K562 (cell line): ENCODE results near the gene WDPCP. TPM values are rescaled to one million over a fixed set of nuclear protein-coding genes. Genes with fewer than 3 reads are reported as not detected.
A peak's percentile ranks its signal among the peaks of the same experiment; 100 is the strongest.

Source experiments
- ATAC-seq: fragments of 200-7000 bp; cut with Tn5 transposase; 3 replicates; pipeline ENCODE4 v1.9.1; 2020; ENCODE audit warnings: moderate library complexity
- BruUV-seq: library from RNA; stranded (reverse); fragments of 400-500 nt; replicated peaks from 2 replicates; lab custom pipeline; 2021; lab: Mats Ljungman, UMichigan
- CTCF ChIA-PET: fragments of 300-600 bp; formaldehyde crosslinking; extraction: SDS; loops from one replicate; lab custom pipeline; 2021; ENCODE audit warnings: low intra/inter-chr PET ratio; lab: Yijun Ruan, JAX
- POLR2A ChIA-PET: fragments of 300-600, 350-650 bp; sonication (Branson Sonifier 250); formaldehyde crosslinking; extraction: SDS; loops from one replicate; lab custom pipeline; 2021; ENCODE audit warnings: antibody characterized with exemption, inconsistent platforms; lab: Yijun Ruan, JAX
- DNase-seq, 4 experiments: peaks; one replicate each; pipeline versions ENCODE4 v3.0.0 to v3.0.0-alpha.2; 2011 to 2018; ENCODE audit warnings: low spot score in 3 of 4, mixed read lengths in 3 of 4; ENCODE audit errors: extremely low read depth in 1 of 4
- FAIRE-seq: peaks from 2 replicates; lab custom pipeline; 2011; peaks lifted over from hg19 to GRCh38; lab: Jason Lieb, UNC
- H2AFZ ChIP-seq: 2 replicates; pipeline ENCODE4 v1.6.0; 2011; ENCODE audit warnings: low read depth, low read length, control low read depth, inconsistent platforms
- H3K27ac ChIP-seq: fragments of 200-600 bp; 3 replicates; pipeline ENCODE4 v1.8.0; 2011; ENCODE audit warnings: low read depth, mild to moderate bottlenecking, control low read depth, inconsistent platforms, low read length, moderate library complexity, mixed read lengths; ENCODE audit errors: extremely low read depth
- H3K27me3 ChIP-seq, 2 experiments: fragments of 300-600 bp in 1 of 2; 2 replicates in 1 of 2; 3 replicates in 1 of 2; pipeline versions ENCODE4 v1.6.0 to v1.8.0; 2011; ENCODE audit warnings: inconsistent platforms in 2 of 2, low read length in 2 of 2, mild to moderate bottlenecking in 1 of 2, mixed read lengths in 1 of 2, moderate library complexity in 1 of 2; ENCODE audit not compliant: control insufficient read depth in 2 of 2, insufficient read depth in 2 of 2
- H3K36me3 ChIP-seq: fragments of 300-600 bp; 3 replicates; pipeline ENCODE4 v1.8.0; 2011; ENCODE audit warnings: mild to moderate bottlenecking, low read length, inconsistent platforms; ENCODE audit not compliant: control insufficient read depth, insufficient read depth
- H3K4me1 ChIP-seq, 2 experiments: fragments of 200-600 bp in 1 of 2; replicated peaks in 1 of 2; 2 replicates in 1 of 2; 3 replicates in 1 of 2; pipeline versions ENCODE4 v1.5.1 to v1.8.0; 2011; ENCODE audit warnings: inconsistent platforms in 2 of 2, low read length in 2 of 2, mild to moderate bottlenecking in 1 of 2, mixed read lengths in 1 of 2, moderate library complexity in 1 of 2; ENCODE audit not compliant: control insufficient read depth in 2 of 2, insufficient read depth in 2 of 2
- H3K4me2 ChIP-seq: 2 replicates; pipeline ENCODE4 v1.6.1; 2011; ENCODE audit warnings: low read length, control low read depth, inconsistent platforms, mixed read lengths; ENCODE audit not compliant: insufficient read depth
- H3K4me3 ChIP-seq: fragments of 200-600 bp; sonication (generic), shearing (Covaris generic); 2 replicates; pipeline ENCODE4 v1.5.1; 2016; ENCODE audit warnings: control low read depth, inconsistent platforms
- H3K79me2 ChIP-seq: fragments of 200-600 bp; 3 replicates; pipeline ENCODE4 v1.8.0; 2011; ENCODE audit warnings: low read length, inconsistent platforms; ENCODE audit not compliant: control insufficient read depth, insufficient read depth
- H3K9ac ChIP-seq, 2 experiments: 2 replicates each; pipeline versions ENCODE4 v1.6.0 to v1.6.1; 2011; ENCODE audit warnings: low read depth in 2 of 2, low read length in 2 of 2, control low read depth in 1 of 2, inconsistent platforms in 1 of 2, mild to moderate bottlenecking in 1 of 2, mixed read lengths in 1 of 2; ENCODE audit not compliant: insufficient read depth in 1 of 2
- H3K9me1 ChIP-seq: one replicate; pipeline ENCODE4 v1.6.0; 2011; ENCODE audit warnings: inconsistent platforms, mild to moderate bottlenecking, low read length, moderate library complexity; ENCODE audit not compliant: control insufficient read depth, insufficient read depth
- H3K9me3 ChIP-seq: replicated peaks from 2 replicates; pipeline ENCODE4 v1.5.1; 2011; ENCODE audit warnings: low read depth, low read length, inconsistent platforms; ENCODE audit not compliant: control insufficient read depth, insufficient read depth
- H4K20me1 ChIP-seq: replicated peaks from 2 replicates; pipeline ENCODE4 v1.6.1; 2011; ENCODE audit warnings: low read length, inconsistent platforms, mixed read lengths; ENCODE audit not compliant: control insufficient read depth, insufficient read depth
- BRD9 ChIP-seq: fragments of 450-650 bp; IDR thresholded peaks from 2 replicates; pipeline ENCODE4 v1.6.1; 2018; ENCODE audit warnings: low read depth; ENCODE audit not compliant: partially characterized antibody
- CBX3 ChIP-seq, 2 experiments: IDR thresholded peaks; 1 replicate in 1 of 2; 2 replicates in 1 of 2; pipeline ENCODE4 v1.6.1; 2012; ENCODE audit warnings: inconsistent platforms in 2 of 2, low read length in 2 of 2, borderline replicate concordance in 1 of 2, control low read depth in 1 of 2
- CBX8 ChIP-seq: fragments of 200-600 bp; sonication (generic); IDR thresholded peaks from 2 replicates; pipeline ENCODE4 v1.6.1; 2012; ENCODE audit warnings: borderline replicate concordance, mixed run types, low read depth, mild to moderate bottlenecking, moderate library complexity, mixed read lengths, low read length, control low read depth, inconsistent platforms; ENCODE audit not compliant: poor library complexity, severe bottlenecking; ENCODE audit errors: extremely low read depth
- CC2D1A ChIP-seq: fragments of 450-650 bp; IDR thresholded peaks from 2 replicates; pipeline ENCODE4 v1.6.1; 2017; ENCODE audit warnings: mild to moderate bottlenecking
- CHD4 ChIP-seq: fragments of 200-600 bp; sonication (generic); IDR thresholded peaks from 3 replicates; pipeline ENCODE4 v1.6.1; 2012; ENCODE audit warnings: low read depth, mild to moderate bottlenecking, mixed read lengths, low read length, inconsistent platforms; ENCODE audit not compliant: insufficient read depth, insufficient replicate concordance, poor library complexity, severe bottlenecking
- GABPB1 ChIP-seq: sonication (generic); formaldehyde crosslinking; IDR thresholded peaks from 2 replicates; pipeline ENCODE4 v1.8.0; 2022; ENCODE audit warnings: mild to moderate bottlenecking, missing genetic modification reagents
- KLF10 ChIP-seq: fragments of 250-450 bp; sonication (Bioruptor Pico); IDR thresholded peaks from 2 replicates; pipeline ENCODE4 v1.6.1; 2021; ENCODE audit warnings: matching md5 sums
- MAFF ChIP-seq: IDR thresholded peaks from 2 replicates; pipeline ENCODE4 v1.6.1; 2012; ENCODE audit warnings: low read length, improper control_type of control experiment
- MXI1 ChIP-seq: IDR thresholded peaks from 2 replicates; pipeline ENCODE4 v1.6.1; 2011; ENCODE audit warnings: low read depth, mild to moderate bottlenecking, improper control_type of control experiment, low read length
- NCOA1 ChIP-seq: fragments of 450-650 bp; IDR thresholded peaks from 2 replicates; pipeline ENCODE4 v1.6.1; 2016; ENCODE audit warnings: low read depth
- POLR2G ChIP-seq: fragments of 200-400 bp; formaldehyde crosslinking; IDR thresholded peaks from 2 replicates; pipeline ENCODE4 v1.6.1; 2017; ENCODE audit warnings: low read depth, mild to moderate bottlenecking, antibody characterized with exemption, low read length, moderate library complexity
- PPARD ChIP-seq: fragments of 250-450 bp; sonication (Bioruptor Pico); IDR thresholded peaks from 2 replicates; pipeline ENCODE4 v1.8.0; 2022; ENCODE audit warnings: inconsistent platforms, mild to moderate bottlenecking, moderate library complexity
- RBBP5 ChIP-seq: fragments of 200-600 bp; sonication (generic); IDR thresholded peaks from 2 replicates; pipeline ENCODE4 v1.6.1; 2012; ENCODE audit warnings: borderline replicate concordance, mild to moderate bottlenecking, low read length, control low read depth, inconsistent platforms; ENCODE audit not compliant: insufficient read depth, poor library complexity, severe bottlenecking
- ZEB2 ChIP-seq: fragments of 450-650 bp; IDR thresholded peaks from 2 replicates; pipeline ENCODE4 v1.6.1; 2016
- ZKSCAN1 ChIP-seq: fragments of 150-350 bp; IDR thresholded peaks from 2 replicates; pipeline ENCODE4 v1.6.1; 2016; ENCODE audit warnings: low read depth, low read length
- ZKSCAN3 ChIP-seq: fragments of 250-450 bp; sonication (Bioruptor Pico); IDR thresholded peaks from 2 replicates; pipeline ENCODE4 v1.4.0; 2020
- ZSCAN29 ChIP-seq: fragments of 450-650 bp; IDR thresholded peaks from 2 replicates; pipeline ENCODE4 v1.6.1; 2017
- WGBS: fragments of 100-300 bp; shearing (Covaris generic); methylation state at CpG from one replicate; pipeline ENCODE4 v1.1.6; 2016; ENCODE audit warnings: low coverage, mixed read lengths; ENCODE audit not compliant: insufficient coverage; ENCODE audit errors: missing lambda C conversion rate; 5-methylcytosine and 5-hydroxymethylcytosine counted together
- in situ Hi-C: fragments of 300-500 bp; cut with MboI; formaldehyde crosslinking; loops from 4 replicates; pipeline ENCODE4 v1.15.0; 2018; ENCODE audit warnings: inconsistent platforms, mixed read lengths
- intact Hi-C: fragments of 100-400 bp; cut with micrococcal nuclease; formaldehyde crosslinking; loops from 2 replicates; pipeline ENCODE4 v1.14.2; 2022
- polyA plus RNA-seq, 8 experiments: library from polyadenylated mRNA; depleted of rRNA in 4 of 8; stranded (reverse) in 5 of 8; unstranded in 3 of 8; fragments of >200 nt; fragmentation: Nextera tagmentation in 2 of 8; fragmentation: Illumina TruSeq in 1 of 8; extraction: Ambion mirVana in 2 of 8; extraction: Trizol in 1 of 8; gene quantifications; 2 replicates each; pipeline versions ENCODE4 v1.2.1 to v1.2.3, GENCODE V29; 2011 to 2014; ENCODE audit warnings: inconsistent platforms in 1 of 8, missing spikeins in 1 of 8
- total RNA-seq, 7 experiments: library from RNA; depleted of rRNA in 6 of 7; stranded (reverse); fragments of >200 nt in 6 of 7; fragmentation: Illumina TruSeq in 2 of 7; extraction: Trizol in 2 of 7; gene quantifications; 2 replicates each; pipeline versions ENCODE4 v1.2.1 to v1.2.3, GENCODE V29; 2011 to 2021; ENCODE audit warnings: low replicate concordance in 1 of 7
- TF ChIP-seq, protein P1 (sequence below): IDR thresholded peaks from 2 replicates; pipeline ENCODE4 v1.6.1; 2011; ENCODE audit not compliant: insufficient read length; ENCODE audit errors: extremely low read depth
- TF ChIP-seq, protein P2 (sequence below): sonication (generic); formaldehyde crosslinking; IDR thresholded peaks from 2 replicates; pipeline ENCODE4 v1.8.0; 2022; ENCODE audit warnings: missing genetic modification reagents, mild to moderate bottlenecking, borderline replicate concordance
- TF ChIP-seq, protein P3 (sequence below): fragments of 250-450 bp; sonication (Bioruptor Pico); IDR thresholded peaks from 2 replicates; pipeline ENCODE4 v1.8.0; 2022; ENCODE audit warnings: inconsistent platforms, mild to moderate bottlenecking, moderate library complexity, borderline replicate concordance

Gene WDPCP
- total and polyA plus RNA-seq, 9 of the 15 experiments (the other 6 are each of a cell fraction or from before 2014, with no cell fraction given) = 1.4 to 6.4 (median 5.5) TPM

DNA sequence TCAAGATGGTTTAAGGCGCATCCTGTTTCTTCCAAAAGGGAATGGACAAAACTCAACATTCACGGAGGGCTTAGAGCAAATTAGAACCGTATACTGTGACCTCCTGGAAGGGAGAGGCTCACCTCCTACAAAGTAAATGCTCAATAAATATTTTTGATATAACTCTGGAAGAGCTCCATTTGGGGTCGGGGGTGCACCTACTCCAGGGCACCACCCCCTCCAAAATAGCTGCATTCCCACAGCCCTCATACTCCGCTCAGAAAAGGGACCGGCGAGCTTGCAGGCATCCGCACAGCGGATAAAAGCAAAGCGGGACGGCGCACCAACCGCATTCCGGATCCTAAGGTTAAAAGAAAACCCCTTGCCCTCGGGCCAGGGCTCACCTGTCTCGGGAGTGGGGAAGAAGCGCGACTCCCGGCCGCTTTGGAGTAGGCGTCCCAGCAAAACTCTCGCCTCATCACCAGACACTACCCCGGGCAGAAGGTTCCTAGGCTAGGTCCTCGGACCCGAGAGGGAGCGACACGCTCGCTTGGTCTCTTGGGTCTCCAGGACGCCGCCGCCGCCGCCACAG, 378 bp downstream of the WDPCP start:
- H3K9ac ChIP-seq = peak overlapping the region; percentile 56 to 91
- ChIA-PET POLR2A (interaction anchor here (0.7 to 2.7 kb wide), 13 partner anchors 10 to 593 kb away, joined by 3 to 17 read pairs (median 4); partner anchors contain the start of gene UGP2), CTCF (no interaction called here)
- peak; percentile 7 for ATAC-seq
- in situ Hi-C loops = no loop called here
- no peak for FAIRE-seq
- no peaks in the 10 kb centered on the region for H3K9me3 ChIP-seq
- no peaks in the 10 kb centered on the region for H3K27me3 ChIP-seq
- H3K4me1 ChIP-seq = peaks cover 0 to 14% of the 10 kb centered on the region in 2 experiments; a peak in 3 of 5 replicates
- no TSS peak for BruUV-seq
- intact Hi-C loops = loop anchor here (10.0 kb wide), 1 partner anchor 257 kb away; the partner anchor contains the start of gene UGP2
- H3K79me2 ChIP-seq = peaks cover 58% of the 10 kb centered on the region
- peak overlapping the region; percentile 97 for H2AFZ ChIP-seq
- H3K4me3 ChIP-seq = peak overlapping the region; percentile 96
- H3K4me2 ChIP-seq = peak overlapping the region; percentile 97
- DNase-seq = no peak
- H3K27ac ChIP-seq = peak overlapping the region; percentile 79
- H3K9me1 ChIP-seq = no peaks in the 10 kb centered on the region
- under 1% methylated on average over 31 of the region's 33 CpGs for WGBS
- peaks cover 16% of the 10 kb centered on the region; the same call in 1 of the 3 replicates for H3K36me3 ChIP-seq
- no peaks in the 10 kb centered on the region for H4K20me1 ChIP-seq
- TF ChIP-seq CBX3 (IDR thresholded peaks at IDR 0.05; ENCODE audit: borderline replicate concordance in 1 of 2, low read length in 2 of 2) = 0 out of 3 replicates have a peak, but pooled peaks of 1 of the 2 experiments have one; percentile 40
- TF ChIP-seq GABPB1 (CRISPR knock-in tag) = no peak
- TF ChIP-seq, protein P1, sequence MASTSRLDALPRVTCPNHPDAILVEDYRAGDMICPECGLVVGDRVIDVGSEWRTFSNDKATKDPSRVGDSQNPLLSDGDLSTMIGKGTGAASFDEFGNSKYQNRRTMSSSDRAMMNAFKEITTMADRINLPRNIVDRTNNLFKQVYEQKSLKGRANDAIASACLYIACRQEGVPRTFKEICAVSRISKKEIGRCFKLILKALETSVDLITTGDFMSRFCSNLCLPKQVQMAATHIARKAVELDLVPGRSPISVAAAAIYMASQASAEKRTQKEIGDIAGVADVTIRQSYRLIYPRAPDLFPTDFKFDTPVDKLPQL = no peak
- no peak for TF ChIP-seq BRD9
- no peak for TF ChIP-seq PPARD (CRISPR knock-in tag)
- peak; percentile 5; the same call in 1 of the 2 replicates for TF ChIP-seq ZKSCAN1
- TF ChIP-seq RBBP5 = peak; percentile 64
- peak; percentile 66 for TF ChIP-seq POLR2G
- TF ChIP-seq ZEB2 = peak; percentile 19; the same call in 1 of the 2 replicates
- TF ChIP-seq CC2D1A = peak; percentile 86; the same call in 1 of the 2 replicates
- TF ChIP-seq ZKSCAN3 (CRISPR knock-in tag) = no peak
- no peak for TF ChIP-seq KLF10 (CRISPR knock-in tag)
- TF ChIP-seq CBX8 = no peak
- TF ChIP-seq MXI1 = no peak
- TF ChIP-seq MAFF = no peak
- TF ChIP-seq, protein P2, sequence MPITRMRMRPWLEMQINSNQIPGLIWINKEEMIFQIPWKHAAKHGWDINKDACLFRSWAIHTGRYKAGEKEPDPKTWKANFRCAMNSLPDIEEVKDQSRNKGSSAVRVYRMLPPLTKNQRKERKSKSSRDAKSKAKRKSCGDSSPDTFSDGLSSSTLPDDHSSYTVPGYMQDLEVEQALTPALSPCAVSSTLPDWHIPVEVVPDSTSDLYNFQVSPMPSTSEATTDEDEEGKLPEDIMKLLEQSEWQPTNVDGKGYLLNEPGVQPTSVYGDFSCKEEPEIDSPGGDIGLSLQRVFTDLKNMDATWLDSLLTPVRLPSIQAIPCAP = no peak
- peak; percentile 76 for TF ChIP-seq NCOA1
- TF ChIP-seq CHD4 = no peak
- TF ChIP-seq, protein P3, sequence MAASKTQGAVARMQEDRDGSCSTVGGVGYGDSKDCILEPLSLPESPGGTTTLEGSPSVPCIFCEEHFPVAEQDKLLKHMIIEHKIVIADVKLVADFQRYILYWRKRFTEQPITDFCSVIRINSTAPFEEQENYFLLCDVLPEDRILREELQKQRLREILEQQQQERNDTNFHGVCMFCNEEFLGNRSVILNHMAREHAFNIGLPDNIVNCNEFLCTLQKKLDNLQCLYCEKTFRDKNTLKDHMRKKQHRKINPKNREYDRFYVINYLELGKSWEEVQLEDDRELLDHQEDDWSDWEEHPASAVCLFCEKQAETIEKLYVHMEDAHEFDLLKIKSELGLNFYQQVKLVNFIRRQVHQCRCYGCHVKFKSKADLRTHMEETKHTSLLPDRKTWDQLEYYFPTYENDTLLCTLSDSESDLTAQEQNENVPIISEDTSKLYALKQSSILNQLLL (CRISPR knock-in tag) = no peak
- TF ChIP-seq ZSCAN29 = no peak
